Breast epithelium (tissue), 3 donors: Measurements from ENCODE around the gene FGF11.

Source experiments
- CTCF ChIP-seq, 3 donors: fragments of 450-650 bp; IDR thresholded peaks; one replicate each; pipeline ENCODE4 v1.5.1; 2016 to 2017; ENCODE audit warnings: antibody characterized with exemption in 3 of 3, mild to moderate bottlenecking in 3 of 3, moderate library complexity in 3 of 3
- POLR2A ChIP-seq: fragments of 450-650 bp; IDR thresholded peaks from one replicate; pipeline ENCODE4 v1.6.1; 2016; ENCODE audit warnings: antibody characterized with exemption, mild to moderate bottlenecking, moderate library complexity

- TF ChIP-seq POLR2A (no peak), CTCF (IDR thresholded peaks at IDR 0.05) (no peak)
These were observed 25.8 kb upstream of the FGF11 start for GRCh38 chr17:7413346-7413985.
